Activated T-cell treated with anti-CD3 and anti-CD28 coated beads, Interleukin-2, amount 50 U/mL, for 24 hours (primary cell): ENCODE measurements around the gene GCNT2.

Experiments used
- DNase-seq: peaks from one replicate; pipeline ENCODE4 v3.0.0-alpha.2; 2020
- H3K27ac Mint-ChIP-seq: 2 replicates; pipeline ENCODE4 v1.8.0; 2020; ENCODE audit warnings: mild to moderate bottlenecking, mixed read lengths
- H3K27me3 Mint-ChIP-seq: 2 replicates; pipeline ENCODE4 v1.8.0; 2020; ENCODE audit warnings: mixed read lengths
- H3K36me3 Mint-ChIP-seq: 2 replicates; pipeline ENCODE4 v1.8.0; 2020; ENCODE audit warnings: low read depth, mixed read lengths
- H3K4me1 Mint-ChIP-seq: 2 replicates; pipeline ENCODE4 v1.8.0; 2020; ENCODE audit warnings: low read depth, mixed read lengths
- H3K4me3 Mint-ChIP-seq: 2 replicates; pipeline ENCODE4 v1.8.0; 2020; ENCODE audit warnings: mild to moderate bottlenecking, moderate library complexity, mixed read lengths
- H3K9me3 Mint-ChIP-seq: 2 replicates; pipeline ENCODE4 v1.8.0; 2020; ENCODE audit warnings: mixed read lengths

Gene GCNT2

DNA sequence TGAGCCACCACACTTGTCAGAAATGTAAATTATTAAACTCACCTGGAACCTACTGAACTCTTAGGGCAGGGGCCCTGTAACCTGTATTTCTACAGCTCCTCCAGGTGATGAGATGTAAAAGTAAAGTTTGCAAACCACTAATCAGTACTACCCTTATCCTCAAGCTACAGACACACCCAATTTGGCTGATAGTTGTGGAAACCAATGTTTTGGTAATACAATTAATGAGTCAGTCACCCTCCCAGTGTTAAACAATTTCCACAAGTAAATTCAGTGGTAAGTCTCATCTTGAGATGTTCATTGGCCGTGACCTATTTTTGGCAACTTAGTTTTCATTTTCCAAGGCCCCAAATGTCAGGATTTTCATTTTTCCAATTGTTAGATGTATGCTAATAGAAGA is 29.6 kb downstream of the GCNT2 start:
- DNase-seq, result no peak
- Mint-ChIP-seq H3K27ac (no peak overlapping the region), H3K36me3 (no peaks in the 10 kb centered on the region), H3K27me3 (no peaks in the 10 kb centered on the region), H3K9me3 (no peaks in the 10 kb centered on the region), H3K4me1 (no peaks in the 10 kb centered on the region), H3K4me3 (no peak overlapping the region)

GRCh38 chr6:10552270-10552810 is 31.2 kb downstream of the GCNT2 start:
- H3K27ac Mint-ChIP-seq, result no peak overlapping the region
- peaks cover 3% of the 10 kb centered on the region for H3K36me3 Mint-ChIP-seq
- H3K27me3 Mint-ChIP-seq, result no peaks in the 10 kb centered on the region
- DNase-seq, result no peak
- no peak overlapping the region for H3K4me3 Mint-ChIP-seq
- no peaks in the 10 kb centered on the region for H3K4me1 Mint-ChIP-seq
- no peaks in the 10 kb centered on the region for H3K9me3 Mint-ChIP-seq

DNA sequence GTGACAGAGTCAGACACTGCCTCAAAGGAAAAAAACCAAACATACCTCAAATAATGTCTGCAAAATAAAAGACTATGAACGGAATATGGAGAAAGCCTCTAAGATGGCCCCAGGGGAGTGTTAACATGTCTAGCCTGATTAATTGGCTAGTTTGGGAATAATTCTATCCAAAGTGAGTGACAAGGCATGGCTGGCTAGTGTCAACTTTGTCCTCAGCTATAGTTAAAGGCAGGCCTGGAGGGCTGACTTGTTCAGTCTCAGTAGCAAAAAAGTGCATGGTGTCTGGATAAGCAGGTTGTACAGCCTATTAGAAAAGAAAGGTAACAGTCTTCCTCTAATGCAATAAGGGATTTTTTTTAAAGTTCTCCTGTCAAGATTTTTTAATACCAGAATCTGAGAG is 32.7 kb downstream of the GCNT2 start:
- Mint-ChIP-seq H3K27me3 (no peaks in the 10 kb centered on the region), H3K36me3 (peaks cover 3% of the 10 kb centered on the region), H3K9me3 (no peaks in the 10 kb centered on the region), H3K4me1 (no peaks in the 10 kb centered on the region), H3K27ac (no peak overlapping the region), H3K4me3 (no peak overlapping the region)
- DNase-seq, result no peak

DNA sequence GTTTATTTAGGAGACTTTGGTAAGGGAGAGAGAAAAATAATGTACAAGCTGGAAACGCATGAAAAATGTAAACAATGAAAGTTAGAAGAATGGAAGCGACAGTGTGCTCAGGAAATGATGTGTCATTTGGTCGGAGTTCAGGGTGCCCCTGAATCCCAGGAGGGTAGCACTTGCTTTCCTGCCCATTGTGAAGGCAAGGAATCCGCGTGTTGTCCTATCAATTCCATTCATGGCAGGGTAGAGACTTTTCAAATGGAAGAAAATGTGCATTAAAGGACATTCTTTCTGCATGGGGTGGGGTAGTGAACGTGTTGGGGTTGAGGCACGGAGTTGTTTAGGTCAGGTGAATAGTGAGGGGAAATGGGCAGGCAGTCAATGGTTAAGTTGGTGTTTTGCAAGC is 33.7 kb downstream of the GCNT2 start:
- H3K27ac Mint-ChIP-seq, result no peak overlapping the region
- no peak overlapping the region for H3K4me3 Mint-ChIP-seq
- no peak for DNase-seq
- H3K27me3 Mint-ChIP-seq, result no peaks in the 10 kb centered on the region
- no peaks in the 10 kb centered on the region for H3K4me1 Mint-ChIP-seq
- H3K36me3 Mint-ChIP-seq, result peaks cover 3% of the 10 kb centered on the region
- H3K9me3 Mint-ChIP-seq, result no peaks in the 10 kb centered on the region

GRCh38 chr6:10555625-10556309 is 34.6 kb downstream of the GCNT2 start:
- Mint-ChIP-seq H3K36me3 (peaks cover 3% of the 10 kb centered on the region), H3K4me1 (no peaks in the 10 kb centered on the region), H3K9me3 (no peaks in the 10 kb centered on the region), H3K27ac (no peak overlapping the region), H3K27me3 (no peaks in the 10 kb centered on the region), H3K4me3 (no peak overlapping the region)
- DNase-seq, result no peak

GRCh38 chr6:10556589-10556988 is 35.4 kb downstream of the GCNT2 start:
- Mint-ChIP-seq H3K4me1 (no peaks in the 10 kb centered on the region), H3K27ac (no peak overlapping the region), H3K4me3 (no peak overlapping the region), H3K9me3 (no peaks in the 10 kb centered on the region), H3K36me3 (peaks cover 3% of the 10 kb centered on the region), H3K27me3 (no peaks in the 10 kb centered on the region)
- no peak for DNase-seq

DNA sequence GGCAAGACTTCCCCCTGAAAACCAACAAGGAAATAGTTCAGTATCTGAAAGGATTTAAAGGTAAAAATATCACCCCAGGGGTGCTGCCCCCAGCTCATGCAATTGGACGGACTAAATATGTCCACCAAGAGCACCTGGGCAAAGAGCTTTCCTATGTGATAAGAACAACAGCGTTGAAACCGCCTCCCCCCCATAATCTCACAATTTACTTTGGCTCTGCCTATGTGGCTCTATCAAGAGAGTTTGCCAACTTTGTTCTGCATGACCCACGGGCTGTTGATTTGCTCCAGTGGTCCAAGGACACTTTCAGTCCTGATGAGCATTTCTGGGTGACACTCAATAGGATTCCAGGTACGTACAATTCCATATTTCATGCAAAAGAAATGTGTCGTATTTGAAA is 35.8 kb downstream of the GCNT2 start:
- H3K4me3 Mint-ChIP-seq, result no peak overlapping the region
- H3K27ac Mint-ChIP-seq, result no peak overlapping the region
- H3K27me3 Mint-ChIP-seq, result no peaks in the 10 kb centered on the region
- no peaks in the 10 kb centered on the region for H3K9me3 Mint-ChIP-seq
- peaks cover 5% of the 10 kb centered on the region for H3K36me3 Mint-ChIP-seq
- DNase-seq, result no peak
- H3K4me1 Mint-ChIP-seq, result no peaks in the 10 kb centered on the region

DNA sequence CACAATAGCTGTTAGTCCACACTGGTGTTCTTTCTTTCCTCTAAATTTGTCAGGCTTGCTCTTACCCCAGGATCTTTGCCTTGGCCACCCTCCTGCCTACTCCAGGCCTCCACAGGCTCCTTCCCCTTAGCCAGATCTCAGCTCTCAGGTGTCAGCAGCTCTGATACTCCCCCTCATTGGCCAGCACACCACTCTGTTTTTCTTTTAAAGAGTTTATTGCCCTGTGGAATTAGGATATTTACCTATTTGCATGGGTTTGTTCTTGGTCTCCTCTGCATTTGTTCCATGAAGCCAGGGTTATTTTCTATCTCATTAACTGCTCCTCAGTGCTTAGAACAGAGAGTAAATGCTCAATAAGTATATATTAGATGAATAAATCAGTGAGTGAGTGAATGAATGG is 36.8 kb downstream of the GCNT2 start:
- Mint-ChIP-seq H3K36me3 (peaks cover 5% of the 10 kb centered on the region), H3K4me1 (no peaks in the 10 kb centered on the region), H3K4me3 (no peak overlapping the region), H3K27ac (no peak overlapping the region), H3K9me3 (no peaks in the 10 kb centered on the region), H3K27me3 (no peaks in the 10 kb centered on the region)
- no peak for DNase-seq

GRCh38 chr6:10558565-10558964 is 37.4 kb downstream of the GCNT2 start:
- peaks cover 5% of the 10 kb centered on the region for H3K36me3 Mint-ChIP-seq
- no peaks in the 10 kb centered on the region for H3K27me3 Mint-ChIP-seq
- H3K4me1 Mint-ChIP-seq, result no peaks in the 10 kb centered on the region
- H3K27ac Mint-ChIP-seq, result no peak overlapping the region
- H3K9me3 Mint-ChIP-seq, result no peaks in the 10 kb centered on the region
- H3K4me3 Mint-ChIP-seq, result no peak overlapping the region
- DNase-seq, result no peak

- H3K27ac Mint-ChIP-seq, result no peak overlapping the region
- no peaks in the 10 kb centered on the region for H3K27me3 Mint-ChIP-seq
- H3K36me3 Mint-ChIP-seq, result peaks cover 5% of the 10 kb centered on the region
Measured at GRCh38 chr6:10559522-10560152, 38.5 kb downstream of the GCNT2 start.

DNA sequence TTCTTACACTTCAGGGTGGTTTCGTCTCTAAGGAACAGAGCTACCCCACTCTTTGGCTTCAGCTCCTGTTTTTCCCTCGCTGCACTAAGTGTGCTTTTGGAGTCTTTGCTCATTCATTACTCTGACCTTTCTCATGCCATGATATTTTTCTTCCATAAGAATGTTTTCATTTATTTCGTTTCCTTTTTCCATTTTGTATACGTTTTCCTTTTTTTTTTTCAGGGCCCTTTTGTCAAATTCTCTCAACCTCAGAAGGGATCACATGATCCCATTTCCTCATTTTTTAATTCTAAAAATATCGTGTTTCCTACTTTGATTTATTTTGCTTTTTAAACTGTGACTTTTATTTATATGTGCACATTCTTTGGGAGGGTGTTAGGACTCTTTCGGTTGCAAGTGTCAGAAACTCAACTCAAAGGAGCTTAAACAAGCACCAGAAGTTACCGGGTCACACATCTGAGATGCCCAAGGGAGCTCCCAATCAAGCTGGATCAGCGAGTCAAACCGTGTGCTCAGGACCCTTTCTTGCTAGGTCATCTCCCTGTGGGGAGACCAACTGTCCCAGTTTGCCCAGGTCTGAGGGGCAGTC is 40.6 kb downstream of the GCNT2 start:
- Mint-ChIP-seq H3K27me3 (no peaks in the 10 kb centered on the region), H3K27ac (no peak overlapping the region), H3K4me1 (no peaks in the 10 kb centered on the region), H3K9me3 (no peaks in the 10 kb centered on the region), H3K36me3 (peaks cover 2% of the 10 kb centered on the region), H3K4me3 (no peak overlapping the region)
- DNase-seq, result no peak

More at GRCh38 chr6:10559522-10560152, 38.5 kb downstream of the GCNT2 start:
- Mint-ChIP-seq H3K9me3 (no peaks in the 10 kb centered on the region), H3K4me1 (no peaks in the 10 kb centered on the region), H3K4me3 (no peak overlapping the region)
- no peak for DNase-seq

DNA sequence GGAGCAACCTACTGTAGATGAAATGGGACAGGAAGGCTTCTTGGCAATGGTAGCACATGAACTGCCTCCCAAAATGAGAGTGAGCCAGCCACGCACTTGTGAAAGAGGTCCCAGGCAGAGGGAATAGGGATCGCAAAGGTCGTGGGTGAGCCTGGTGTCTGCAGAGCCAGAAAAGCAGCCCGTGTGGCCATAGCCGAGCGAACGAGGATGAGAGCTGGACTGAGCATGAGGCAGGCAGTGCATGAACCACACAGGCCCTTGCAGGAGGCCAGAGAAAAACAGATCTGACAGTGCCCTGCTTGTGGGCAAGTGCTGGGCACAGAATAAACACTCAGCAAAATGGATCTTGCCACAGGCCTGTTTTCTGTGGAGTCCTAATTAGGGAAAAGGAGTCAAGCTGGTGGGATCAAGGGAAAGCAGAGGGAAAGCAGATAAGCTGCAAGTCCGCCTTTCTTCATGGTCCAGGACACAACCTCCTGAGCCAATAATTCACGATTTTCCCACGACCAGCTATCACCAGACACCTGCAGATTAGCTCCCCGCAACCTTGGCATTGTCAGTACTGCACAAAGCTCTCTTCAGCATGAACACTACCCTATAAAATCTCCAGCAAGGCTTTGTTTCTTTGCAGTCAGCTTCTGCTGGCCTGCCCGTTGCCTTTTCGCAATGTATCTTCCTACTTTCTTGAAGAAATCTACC is 44.0 kb downstream of the GCNT2 start:
- Mint-ChIP-seq H3K9me3 (no peaks in the 10 kb centered on the region), H3K4me1 (no peaks in the 10 kb centered on the region), H3K27me3 (no peaks in the 10 kb centered on the region), H3K27ac (no peak overlapping the region), H3K4me3 (no peak overlapping the region), H3K36me3 (peaks cover 2% of the 10 kb centered on the region)
- no peak for DNase-seq

DNA sequence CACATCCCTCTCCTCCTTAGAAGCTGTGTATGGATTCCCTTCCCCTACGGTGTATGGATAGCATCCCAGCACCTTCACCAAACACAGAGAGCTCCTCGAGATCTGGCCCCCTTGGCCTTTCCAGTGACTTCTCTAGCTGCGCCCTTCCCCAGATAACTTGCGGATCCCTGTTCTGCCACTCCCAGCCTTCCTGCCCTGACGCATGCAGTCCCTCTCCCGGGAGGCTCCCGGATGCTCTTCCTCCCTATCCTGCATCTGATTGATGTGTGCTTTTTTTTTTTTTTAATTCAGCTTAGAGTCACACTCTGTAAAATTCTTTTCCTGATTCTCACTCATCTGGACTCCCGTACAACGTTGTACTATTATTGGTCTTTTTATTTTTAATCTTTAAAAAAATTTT is 44.8 kb downstream of the GCNT2 start:
- no peak overlapping the region for H3K27ac Mint-ChIP-seq
- no peaks in the 10 kb centered on the region for H3K4me1 Mint-ChIP-seq
- H3K27me3 Mint-ChIP-seq, result no peaks in the 10 kb centered on the region
- no peaks in the 10 kb centered on the region for H3K9me3 Mint-ChIP-seq
- DNase-seq, result no peak
- peaks cover 2% of the 10 kb centered on the region for H3K36me3 Mint-ChIP-seq
- no peak overlapping the region for H3K4me3 Mint-ChIP-seq

DNA sequence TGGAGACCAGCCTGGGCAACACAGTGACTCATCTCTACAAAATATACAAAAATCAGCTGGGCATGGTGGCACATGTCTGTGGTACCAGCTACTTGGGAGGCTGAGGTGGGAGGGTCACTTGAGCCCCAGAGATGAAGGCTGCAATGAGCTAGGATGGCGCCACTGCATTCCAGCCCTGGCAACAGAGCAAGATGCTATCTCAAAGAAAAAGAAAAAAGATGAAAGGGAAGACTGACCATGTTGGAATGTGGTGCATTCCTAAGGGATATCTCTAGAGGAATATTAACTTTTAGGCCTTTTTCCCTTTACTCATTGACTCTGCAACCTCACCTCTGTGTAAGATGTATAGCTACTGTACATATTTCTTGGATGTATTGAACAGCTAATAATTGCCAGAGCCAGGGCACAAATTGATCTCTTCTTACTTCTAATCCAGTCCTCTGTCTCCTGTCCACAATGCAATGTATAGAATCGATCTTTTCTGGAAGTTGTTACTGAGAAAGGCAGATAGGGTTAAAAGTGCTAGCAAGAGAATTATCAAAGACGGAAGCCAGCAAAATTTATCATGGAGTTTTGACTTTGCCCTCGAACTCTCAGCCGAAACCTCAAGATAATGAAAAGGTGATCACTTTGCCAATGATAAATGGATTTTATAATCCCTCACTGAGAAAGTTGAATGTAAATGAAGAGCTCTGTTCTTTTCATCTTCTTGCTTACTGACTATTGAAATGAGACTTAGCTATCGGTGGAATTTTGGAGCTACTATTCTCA is 46.3 kb downstream of the GCNT2 start:
- no peaks in the 10 kb centered on the region for H3K36me3 Mint-ChIP-seq
- no peaks in the 10 kb centered on the region for H3K9me3 Mint-ChIP-seq
- H3K4me1 Mint-ChIP-seq, result no peaks in the 10 kb centered on the region
- H3K27ac Mint-ChIP-seq, result no peak overlapping the region
- no peak for DNase-seq
- no peaks in the 10 kb centered on the region for H3K27me3 Mint-ChIP-seq
- H3K4me3 Mint-ChIP-seq, result no peak overlapping the region
